ENCODE data around the gene UMPS.
"Not testable (repeated sequence)": the region's sequence is repeated elsewhere in the genome, so short reads cannot be mapped to it uniquely, and the experiment has no call there.

UMPS gene

DNA sequence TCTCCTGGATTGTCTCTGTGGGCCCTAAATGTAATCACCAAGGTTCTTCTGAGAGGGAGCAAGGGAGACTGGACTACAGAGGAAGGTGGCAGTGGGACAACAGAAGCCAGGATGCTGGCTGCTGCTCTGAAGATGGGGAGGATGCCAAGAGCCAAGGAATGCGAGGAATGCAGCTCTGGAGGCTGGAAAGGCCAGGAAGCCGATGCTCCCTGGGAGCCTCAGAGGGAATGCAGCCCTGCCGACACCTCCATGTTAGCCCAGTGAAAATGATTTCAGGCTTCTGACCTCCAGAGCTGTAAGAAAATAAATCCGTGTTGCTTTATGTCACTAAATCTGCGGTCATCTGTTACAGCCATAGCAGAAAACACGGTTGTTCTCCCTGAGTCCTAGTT is 44.1 kb downstream of the UMPS start:
- in situ Hi-C loops (cut with MboI; ENCODE audit: low sequenced_read_pairs): loop anchor here (25.0 kb wide), 1 partner anchor 663 kb away; no protein-coding TSS in a partner anchor

GRCh38 chr3:124774841-124775402 is 44.7 kb downstream of the UMPS start:
- in situ Hi-C loops (cut with MboI; ENCODE audit: low sequenced_read_pairs): loop anchor here (25.0 kb wide), 1 partner anchor 662 kb away; no protein-coding TSS in a partner anchor

DNA sequence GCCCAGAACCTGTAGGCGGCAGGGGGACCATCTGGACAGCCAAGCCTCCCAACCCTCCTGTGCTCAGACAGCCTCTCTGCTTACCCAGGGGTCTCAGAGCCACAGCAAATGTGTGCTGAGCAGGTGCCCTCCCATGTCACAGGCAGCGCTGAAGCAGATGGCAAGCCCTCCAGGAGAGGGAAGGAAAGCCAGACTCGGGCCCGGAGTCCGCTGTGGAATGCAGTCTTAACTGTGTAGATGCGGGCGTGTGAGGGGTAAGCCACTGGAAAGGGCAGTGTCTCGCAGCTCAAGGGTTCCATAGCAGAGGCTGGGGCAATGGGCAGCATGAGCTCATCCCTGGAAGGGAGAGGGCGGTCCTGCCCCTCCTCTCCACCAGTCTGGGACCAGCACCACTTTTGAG is 45.6 kb downstream of the UMPS start:
- in situ Hi-C loops (cut with MboI; ENCODE audit: low sequenced_read_pairs): no loop called here

DNA sequence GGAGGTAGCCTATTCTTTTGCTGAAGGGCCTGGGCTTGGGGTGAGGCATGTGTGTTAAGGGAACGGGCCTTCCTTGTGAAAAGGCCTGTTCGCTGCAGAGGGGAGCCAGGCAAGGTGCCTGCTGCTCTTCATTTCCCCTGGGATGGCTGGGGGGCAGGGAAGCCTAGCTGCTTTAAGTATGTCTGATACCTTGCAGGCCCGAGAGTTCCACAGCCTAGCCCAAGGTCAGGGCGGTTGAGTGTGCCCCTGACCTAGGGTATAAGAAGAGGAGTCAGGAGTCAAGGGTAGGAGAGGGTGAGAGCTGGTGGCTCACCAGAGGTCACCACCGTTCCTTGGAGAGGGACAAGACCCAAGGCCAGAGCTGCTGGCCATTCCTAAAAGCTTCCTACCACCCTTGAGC is 46.6 kb downstream of the UMPS start:
- in situ Hi-C loops (cut with MboI; ENCODE audit: low sequenced_read_pairs): no loop called here

DNA sequence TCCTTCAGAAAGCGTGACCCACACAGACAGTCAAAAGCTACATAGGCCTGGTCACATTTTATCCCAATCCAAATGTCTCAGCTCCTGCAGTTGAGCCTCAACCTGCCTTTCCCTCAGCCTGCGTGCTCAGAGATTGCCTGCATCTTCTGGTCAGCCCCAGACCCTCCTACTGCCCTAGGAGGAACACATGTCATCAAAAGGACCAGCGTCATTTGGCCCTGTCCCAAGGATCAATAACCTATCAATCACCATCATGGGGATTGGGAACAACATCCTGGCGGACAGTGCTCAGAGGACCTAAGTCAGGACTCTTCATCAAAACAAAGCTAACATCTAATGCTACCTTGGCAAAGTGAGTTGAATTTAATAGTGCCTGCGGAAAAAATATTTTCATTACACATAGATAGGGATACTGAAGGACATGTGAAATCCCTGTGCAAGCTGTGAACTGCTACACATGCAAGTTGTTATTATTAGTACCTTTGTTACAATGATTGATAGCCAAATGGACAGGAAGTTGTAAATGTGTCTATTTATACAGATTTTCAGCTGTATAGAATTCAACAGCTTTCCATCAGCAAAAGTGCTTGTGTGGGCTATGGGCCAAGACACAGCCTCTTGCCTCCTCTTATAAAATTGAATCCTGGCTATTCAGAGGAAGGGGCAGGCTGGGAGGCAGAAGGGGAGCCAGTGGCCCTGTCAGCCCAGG is 47.7 kb downstream of the UMPS start:
- in situ Hi-C loops (cut with MboI; ENCODE audit: low sequenced_read_pairs): no loop called here

DNA sequence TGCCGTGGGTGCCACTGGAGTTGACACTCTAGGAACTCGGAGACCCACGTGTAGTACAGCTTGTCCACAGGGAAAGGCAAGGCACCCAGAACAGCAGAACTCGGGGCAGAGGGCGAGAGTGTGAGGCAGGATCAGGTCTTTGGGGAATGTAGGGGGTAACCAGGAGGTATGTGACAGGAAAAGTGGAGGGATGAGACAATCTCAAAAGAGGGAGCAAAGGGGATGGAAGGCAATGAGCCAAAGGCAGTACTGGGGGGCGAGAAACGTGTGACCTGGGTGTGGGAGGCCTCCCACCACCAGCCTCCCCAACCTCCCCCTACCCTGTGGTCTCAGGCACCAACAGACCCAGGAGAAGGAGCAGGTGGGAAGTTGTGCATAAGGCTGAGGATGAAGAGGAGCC is 48.9 kb downstream of the UMPS start:
- in situ Hi-C loops (cut with MboI; ENCODE audit: low sequenced_read_pairs): no loop called here

DNA sequence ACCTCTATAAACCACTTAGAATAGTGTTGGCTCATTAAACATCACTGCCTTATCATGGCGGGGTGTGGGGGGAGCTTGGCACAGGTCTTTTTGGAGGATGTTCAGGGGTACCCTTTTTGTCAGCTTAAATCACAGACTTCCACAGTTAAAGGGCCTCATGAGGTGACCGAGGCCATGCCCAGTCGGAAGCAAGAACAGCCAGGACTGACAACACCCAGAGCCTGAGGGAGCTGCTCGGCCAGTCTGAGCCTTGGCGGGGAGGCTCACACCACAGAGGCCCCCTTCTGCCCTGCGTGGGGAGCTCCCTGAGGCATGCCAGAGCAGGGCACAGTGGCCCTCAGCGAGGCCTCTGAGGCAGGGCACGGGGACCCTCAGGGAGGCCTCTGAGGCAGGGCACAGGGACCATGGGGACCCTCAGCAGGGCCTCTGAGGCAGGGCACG is 49.5 kb downstream of the UMPS start:
- in situ Hi-C loops (cut with MboI; ENCODE audit: low sequenced_read_pairs): no loop called here

GRCh38 chr3:124780356-124780755 is 50.1 kb downstream of the UMPS start:
- in situ Hi-C loops (cut with MboI; ENCODE audit: low sequenced_read_pairs): no loop called here

GRCh38 chr3:124780761-124781475 is 50.7 kb downstream of the UMPS start:
- in situ Hi-C loops (cut with MboI; ENCODE audit: low sequenced_read_pairs): no loop called here

GRCh38 chr3:124781476-124782376 is 51.5 kb downstream of the UMPS start:
- in situ Hi-C loops (cut with MboI; ENCODE audit: low sequenced_read_pairs): no loop called here

- in situ Hi-C loops (cut with MboI; ENCODE audit: low sequenced_read_pairs): not testable (repeated sequence)
Measured at GRCh38 chr3:124782377-124782712, 52.1 kb downstream of the UMPS start.

DNA sequence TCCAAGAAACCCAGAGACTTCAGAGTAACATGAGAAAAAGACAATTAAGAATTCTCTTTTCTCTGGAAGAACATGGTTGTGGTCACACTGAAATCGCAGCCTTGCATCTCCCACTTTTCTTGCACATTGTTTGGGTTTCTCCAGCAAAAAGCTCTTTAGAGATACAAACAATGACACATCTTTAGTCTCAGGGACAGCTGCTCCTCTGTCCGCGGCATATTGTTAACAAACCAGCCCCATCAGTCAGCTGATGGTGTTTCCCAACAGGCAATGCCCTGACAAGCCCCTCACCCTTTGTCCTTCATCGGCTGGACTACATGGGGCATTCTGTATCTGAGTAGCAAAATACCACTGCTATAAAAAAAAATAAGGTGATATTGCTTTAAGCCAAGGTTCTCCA is 53.4 kb downstream of the UMPS start:
- in situ Hi-C loops (cut with MboI; ENCODE audit: low sequenced_read_pairs): no loop called here

GRCh38 chr3:124784686-124785382 is 54.6 kb downstream of the UMPS start:
- in situ Hi-C loops (cut with MboI; ENCODE audit: low sequenced_read_pairs): no loop called here

GRCh38 chr3:124785973-124786372 is 55.7 kb downstream of the UMPS start:
- in situ Hi-C loops (cut with MboI; ENCODE audit: low sequenced_read_pairs): no loop called here

DNA sequence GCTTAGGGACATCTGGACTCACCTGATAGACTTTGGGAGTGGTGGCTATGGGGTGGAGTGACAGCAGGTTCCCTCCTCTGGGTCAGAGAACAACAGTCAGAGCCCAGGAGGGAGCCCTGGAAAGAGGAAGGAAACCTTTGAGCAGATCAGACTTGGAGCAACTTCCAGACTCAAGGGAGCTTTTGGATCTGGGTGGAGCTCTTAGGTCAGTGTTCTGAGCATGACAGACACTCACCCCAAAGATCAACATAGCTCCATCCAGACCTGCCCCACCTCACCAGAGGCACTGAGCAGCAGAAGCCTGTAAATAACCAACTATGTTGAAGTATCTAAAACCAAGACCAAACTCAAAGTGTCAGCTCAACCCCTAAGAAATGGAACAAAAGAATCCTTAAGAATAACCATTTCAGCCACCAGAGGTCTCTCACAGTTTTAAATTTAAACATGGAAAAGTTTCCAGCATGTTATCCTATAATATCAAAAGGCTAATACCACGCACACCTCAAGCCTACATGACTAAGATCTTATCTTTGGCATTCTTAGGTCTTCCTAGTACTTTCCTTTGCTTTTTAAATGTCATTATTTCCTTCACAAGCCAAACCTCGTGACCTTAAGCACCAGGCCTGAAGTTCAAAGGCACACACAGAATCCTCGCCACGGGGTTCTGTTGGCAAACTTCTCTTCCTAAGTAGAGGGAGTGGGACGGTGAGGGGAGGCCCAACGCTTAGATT is 56.4 kb downstream of the UMPS start:
- in situ Hi-C loops (cut with MboI; ENCODE audit: low sequenced_read_pairs): no loop called here

- in situ Hi-C loops (cut with MboI; ENCODE audit: low sequenced_read_pairs): no loop called here
Measured at GRCh38 chr3:124787476-124788195, 57.4 kb downstream of the UMPS start.

DNA sequence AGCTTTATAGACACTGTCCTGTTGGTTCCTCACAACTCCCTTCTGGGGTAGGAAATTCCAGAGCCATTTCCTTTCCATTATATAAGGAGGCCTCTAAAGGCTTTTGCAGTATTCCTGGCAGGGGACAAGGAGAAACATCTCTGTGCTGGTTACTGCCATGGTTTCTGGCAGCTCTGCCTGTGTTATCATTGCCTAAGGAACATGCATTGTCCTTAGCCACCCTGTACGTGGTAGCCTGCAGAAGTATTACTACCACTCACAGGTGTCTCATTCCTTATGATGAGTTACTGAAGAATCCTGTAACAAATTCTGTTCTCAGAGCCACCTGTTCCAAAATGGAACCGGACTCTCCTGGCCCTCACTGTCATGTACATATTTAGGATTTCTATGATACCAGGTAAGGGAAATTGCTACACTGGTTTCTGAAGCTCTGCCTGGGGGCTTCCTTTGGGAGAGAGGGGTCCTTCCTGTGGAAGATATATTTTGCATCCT is 58.0 kb downstream of the UMPS start:
- in situ Hi-C loops (cut with MboI; ENCODE audit: low sequenced_read_pairs): no loop called here

- in situ Hi-C loops (cut with MboI; ENCODE audit: low sequenced_read_pairs): not testable (repeated sequence)
Measured at GRCh38 chr3:124789103-124789502, 58.9 kb downstream of the UMPS start.

- in situ Hi-C loops (cut with MboI; ENCODE audit: low sequenced_read_pairs): no loop called here
Measured at GRCh38 chr3:124791142-124791541, 60.9 kb downstream of the UMPS start.

Data from HL-60/S4 treated with retinoic acid at 250 ng/mL for 4 days and 3 days (cell line).